A673 (cell line): ENCODE measurements around the gene SLC29A3.

ENCODE experiments used
- EZH2 ChIP-seq: fragments of 200-600 bp; sonication (generic); IDR thresholded peaks from 2 replicates; pipeline ENCODE4 v1.6.1; 2017; ENCODE audit warnings: borderline replicate concordance, low read depth, mild to moderate bottlenecking, mixed read lengths, antibody characterized with exemption, low read length; ENCODE audit not compliant: poor library complexity, severe bottlenecking
- TF ChIP-seq, protein P1 (sequence below): fragments of 300-800, 200-600 bp; sonication (generic); conservative IDR thresholded peaks from 2 replicates; pipeline ENCODE4 v1.5.1; 2017; ENCODE audit warnings: low read depth, mild to moderate bottlenecking, antibody characterized with exemption, low read length, moderate library complexity, mixed read lengths

DNA sequence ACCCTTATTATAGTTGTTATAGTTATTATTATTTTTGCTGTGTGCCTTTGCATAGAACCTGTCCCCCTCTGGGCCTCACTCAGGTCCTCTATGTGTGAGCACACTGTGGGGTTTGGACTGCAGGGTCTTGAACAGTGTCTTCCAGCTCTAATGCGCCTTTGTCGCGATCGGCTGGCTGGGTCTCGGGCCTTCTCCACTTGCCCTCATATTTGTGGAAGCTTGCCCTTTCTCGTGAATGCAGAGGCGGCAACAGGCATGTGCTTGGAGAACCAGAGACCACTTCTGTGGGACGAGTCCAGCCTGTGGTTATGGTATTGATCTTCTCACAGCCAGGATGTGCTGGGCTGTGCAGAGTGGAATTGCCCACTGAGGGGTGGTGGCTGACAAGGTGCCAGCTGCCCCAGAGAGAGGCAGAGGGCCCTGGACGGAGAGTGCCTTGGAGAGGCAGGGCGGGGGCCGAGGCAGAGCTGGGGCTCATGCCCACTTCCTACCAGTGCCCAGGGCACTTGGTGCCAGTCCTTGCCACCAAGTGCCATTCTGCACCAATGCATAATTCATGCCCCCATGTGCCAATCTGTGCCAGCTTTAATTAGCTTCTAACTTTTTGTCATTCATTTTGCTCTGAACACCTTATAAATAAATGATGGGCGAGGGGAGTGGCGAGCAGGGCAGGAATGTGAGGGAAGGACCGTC, 70.9 kb downstream of the SLC29A3 start:
- TF ChIP-seq, protein P1, sequence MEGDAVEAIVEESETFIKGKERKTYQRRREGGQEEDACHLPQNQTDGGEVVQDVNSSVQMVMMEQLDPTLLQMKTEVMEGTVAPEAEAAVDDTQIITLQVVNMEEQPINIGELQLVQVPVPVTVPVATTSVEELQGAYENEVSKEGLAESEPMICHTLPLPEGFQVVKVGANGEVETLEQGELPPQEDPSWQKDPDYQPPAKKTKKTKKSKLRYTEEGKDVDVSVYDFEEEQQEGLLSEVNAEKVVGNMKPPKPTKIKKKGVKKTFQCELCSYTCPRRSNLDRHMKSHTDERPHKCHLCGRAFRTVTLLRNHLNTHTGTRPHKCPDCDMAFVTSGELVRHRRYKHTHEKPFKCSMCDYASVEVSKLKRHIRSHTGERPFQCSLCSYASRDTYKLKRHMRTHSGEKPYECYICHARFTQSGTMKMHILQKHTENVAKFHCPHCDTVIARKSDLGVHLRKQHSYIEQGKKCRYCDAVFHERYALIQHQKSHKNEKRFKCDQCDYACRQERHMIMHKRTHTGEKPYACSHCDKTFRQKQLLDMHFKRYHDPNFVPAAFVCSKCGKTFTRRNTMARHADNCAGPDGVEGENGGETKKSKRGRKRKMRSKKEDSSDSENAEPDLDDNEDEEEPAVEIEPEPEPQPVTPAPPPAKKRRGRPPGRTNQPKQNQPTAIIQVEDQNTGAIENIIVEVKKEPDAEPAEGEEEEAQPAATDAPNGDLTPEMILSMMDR: no peak
- TF ChIP-seq EZH2: no peak
